WERI-Rb-1 (cell line): ENCODE data around the gene C11orf24.

Source experiments
- DNase-seq: peaks from one replicate; pipeline ENCODE4 v3.0.0-alpha.2; 2020
- H3K27ac ChIP-seq: fragments of 250-450 bp; sonication (Bioruptor Pico); 2 replicates; pipeline ENCODE4 v1.5.1; 2020; ENCODE audit warnings: mild to moderate bottlenecking, moderate library complexity
- H3K27me3 ChIP-seq: fragments of 250-450 bp; sonication (Bioruptor Pico); 2 replicates; pipeline ENCODE4 v1.5.1; 2021; ENCODE audit warnings: mild to moderate bottlenecking, low read depth, moderate library complexity; ENCODE audit not compliant: insufficient read depth, severe bottlenecking
- H3K36me3 ChIP-seq: fragments of 250-450 bp; sonication (Bioruptor Pico); 2 replicates; pipeline ENCODE4 v1.5.1; 2020; ENCODE audit warnings: mild to moderate bottlenecking, moderate library complexity
- H3K4me3 ChIP-seq: 2 replicates; pipeline ENCODE4 v1.5.1; 2011; ENCODE audit warnings: low read depth, mild to moderate bottlenecking, control low read depth, low read length
- H3K9me3 ChIP-seq: fragments of 250-450 bp; sonication (Bioruptor Pico); 2 replicates; pipeline ENCODE4 v1.5.1; 2021; ENCODE audit warnings: mild to moderate bottlenecking, moderate library complexity; ENCODE audit not compliant: severe bottlenecking
- CTCF ChIP-seq: IDR thresholded peaks from 2 replicates; pipeline ENCODE4 v1.5.1; 2011; ENCODE audit warnings: low read depth, mild to moderate bottlenecking, control low read depth, inconsistent platforms, low read length

C11orf24 gene

DNA sequence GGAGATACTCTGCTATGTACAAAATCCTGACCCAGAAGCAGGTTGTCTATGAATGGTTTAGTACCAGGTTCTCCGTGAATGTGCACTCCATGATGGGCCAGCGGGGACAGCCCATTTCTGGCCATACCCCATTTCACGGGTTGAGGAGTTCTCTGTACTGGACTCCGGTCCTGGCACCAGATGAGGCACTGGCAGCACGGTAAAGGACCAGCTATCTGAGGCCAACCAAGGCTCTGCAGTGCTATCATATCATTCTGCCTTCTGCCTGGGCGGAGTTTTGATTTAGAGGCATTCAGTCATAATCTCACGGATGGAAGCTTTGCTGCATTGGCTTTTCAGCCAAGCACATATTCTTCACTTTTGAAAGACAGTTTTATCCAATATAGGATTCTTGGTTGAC lies 40.2 kb downstream of the C11orf24 start:
- no peak for DNase-seq
- H3K27ac ChIP-seq, result no peak overlapping the region
- H3K27me3 ChIP-seq, result no peaks in the 10 kb centered on the region
- H3K36me3 ChIP-seq, result no peaks in the 10 kb centered on the region
- H3K4me3 ChIP-seq, result no peak overlapping the region
- no peak for TF ChIP-seq CTCF
- no peaks in the 10 kb centered on the region for H3K9me3 ChIP-seq

DNA sequence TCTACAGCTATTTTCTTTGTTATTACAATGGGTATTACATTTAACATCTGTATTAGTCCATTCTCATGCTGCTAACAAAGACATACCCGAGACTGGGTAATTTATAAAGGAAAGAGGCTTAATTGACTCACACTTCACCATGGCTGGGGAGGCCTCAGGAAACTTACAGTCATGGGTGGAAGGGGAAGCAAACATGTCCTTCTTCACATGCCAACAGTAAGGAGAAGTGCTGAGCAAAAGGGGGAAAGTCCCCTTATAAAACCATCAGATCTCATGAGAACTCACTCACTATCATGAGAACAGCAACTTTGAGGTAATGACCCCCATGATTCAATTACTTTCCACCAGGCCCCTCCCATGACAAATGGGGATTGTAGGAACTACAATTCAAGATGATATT lies 42.2 kb downstream of the C11orf24 start:
- Histone ChIP-seq H3K9me3 (peaks cover 2% of the 10 kb centered on the region), H3K4me3 (no peak overlapping the region), H3K27ac (no peak overlapping the region), H3K27me3 (no peaks in the 10 kb centered on the region), H3K36me3 (no peaks in the 10 kb centered on the region)
- DNase-seq, result no peak
- no peak for TF ChIP-seq CTCF

DNA sequence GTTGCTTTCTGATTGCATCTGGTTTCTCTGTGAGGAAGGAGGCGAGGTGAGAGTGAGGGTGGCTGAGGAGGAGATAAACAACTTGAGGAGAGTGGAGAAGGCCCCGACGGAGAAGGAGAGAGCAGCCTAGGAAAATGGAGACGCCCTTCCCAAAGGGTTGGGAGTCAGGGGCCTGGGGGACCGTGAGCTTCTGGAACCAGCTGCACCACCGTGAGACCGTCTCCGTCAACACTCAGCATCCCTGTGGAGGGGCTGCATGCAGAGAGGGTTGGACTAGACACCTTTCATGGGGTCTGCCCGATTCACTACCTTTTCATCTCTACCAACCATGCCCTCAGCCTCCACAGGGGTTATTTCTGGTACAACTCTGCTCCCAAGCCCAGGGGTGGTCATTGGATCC lies 45.4 kb downstream of the C11orf24 start:
- no peaks in the 10 kb centered on the region for H3K36me3 ChIP-seq
- H3K27ac ChIP-seq, result no peak overlapping the region
- H3K4me3 ChIP-seq, result no peak overlapping the region
- TF ChIP-seq CTCF, result no peak
- peaks cover 3% of the 10 kb centered on the region for H3K9me3 ChIP-seq
- no peak for DNase-seq
- no peaks in the 10 kb centered on the region for H3K27me3 ChIP-seq

DNA sequence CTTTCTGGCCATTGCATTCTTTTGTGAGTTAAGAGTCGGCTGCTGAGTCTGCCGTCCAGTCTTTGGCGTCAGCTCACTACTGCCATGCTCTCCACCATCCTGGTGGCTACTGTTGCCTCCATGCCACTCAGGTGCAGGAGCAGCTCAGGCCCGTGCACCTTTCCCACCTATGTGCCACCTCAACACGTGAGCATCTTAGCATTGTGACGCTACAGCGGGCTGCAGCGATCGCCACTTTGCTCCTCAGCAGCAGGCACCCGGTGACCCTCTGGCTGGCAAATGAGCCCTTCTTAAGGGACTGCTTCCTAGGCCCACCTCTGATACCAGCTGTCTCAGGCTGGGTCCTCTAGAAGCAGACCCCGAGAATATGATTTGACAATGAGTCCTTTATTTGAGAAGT lies 47.2 kb downstream of the C11orf24 start:
- TF ChIP-seq CTCF, result no peak
- H3K36me3 ChIP-seq, result no peaks in the 10 kb centered on the region
- peaks cover 3% of the 10 kb centered on the region for H3K9me3 ChIP-seq
- H3K4me3 ChIP-seq, result no peak overlapping the region
- no peak for DNase-seq
- H3K27ac ChIP-seq, result no peak overlapping the region
- H3K27me3 ChIP-seq, result no peaks in the 10 kb centered on the region

DNA sequence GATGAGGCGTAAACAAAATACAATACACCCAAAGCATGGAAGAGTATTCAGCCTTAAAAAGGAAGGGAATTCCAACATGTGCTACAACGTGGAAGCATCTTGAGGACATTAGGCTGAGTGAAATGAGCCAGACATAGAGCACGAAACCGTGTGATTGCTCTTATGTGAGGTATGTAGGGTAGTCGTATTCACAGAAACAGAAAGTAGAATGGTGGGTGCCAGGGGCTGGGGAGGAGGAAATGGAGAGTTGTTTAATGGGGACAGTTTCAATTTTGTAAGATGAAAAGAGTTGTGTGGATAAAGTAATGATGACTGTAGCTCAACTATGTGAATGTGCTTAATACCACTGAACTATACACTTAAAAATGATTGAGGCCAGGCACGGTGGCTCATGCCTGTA lies 48.5 kb downstream of the C11orf24 start:
- Histone ChIP-seq H3K27me3 (no peaks in the 10 kb centered on the region), H3K36me3 (no peaks in the 10 kb centered on the region), H3K9me3 (peaks cover 3% of the 10 kb centered on the region), H3K4me3 (no peak overlapping the region), H3K27ac (no peak overlapping the region)
- DNase-seq, result no peak
- no peak for TF ChIP-seq CTCF

DNA sequence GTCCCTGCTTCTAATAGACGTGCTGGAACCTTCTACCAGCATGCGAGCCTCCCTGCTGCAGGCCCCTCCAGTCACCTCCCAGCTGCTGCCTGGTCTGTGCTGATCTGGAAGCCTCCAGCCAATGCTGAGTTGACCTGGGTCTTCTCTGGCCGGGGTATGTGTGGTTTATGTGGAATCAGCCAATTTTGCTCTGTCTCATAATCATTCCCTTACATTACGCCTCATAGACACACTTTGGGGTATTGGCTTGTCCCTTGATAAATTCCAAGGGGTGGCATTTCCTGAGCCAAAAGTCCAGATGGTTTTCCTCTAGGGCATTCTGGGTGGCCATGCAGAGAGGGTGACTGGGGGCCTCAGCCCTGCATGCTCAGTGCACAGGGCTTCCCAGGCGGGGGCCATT lies 50.4 kb downstream of the C11orf24 start:
- Histone ChIP-seq H3K27me3 (no peaks in the 10 kb centered on the region), H3K9me3 (peaks cover 3% of the 10 kb centered on the region), H3K4me3 (no peak overlapping the region), H3K27ac (no peak overlapping the region), H3K36me3 (no peaks in the 10 kb centered on the region)
- DNase-seq, result no peak
- TF ChIP-seq CTCF, result no peak
